Neural cell (in vitro differentiated cells): ENCODE results near the gene TMPRSS3.

Source experiments
- EP300 ChIP-seq: fragments of 450-650 bp; conservative IDR thresholded peaks from 2 replicates; pipeline ENCODE4 v1.6.1; 2014; ENCODE audit warnings: antibody characterized with exemption, mild to moderate bottlenecking, moderate library complexity; ENCODE audit not compliant: poor library complexity, severe bottlenecking
- EZH2 ChIP-seq: fragments of 200-600, 300-800 bp; shearing (Covaris generic), sonication (generic); IDR thresholded peaks from 2 replicates; pipeline ENCODE4 v1.6.1; 2014; ENCODE audit warnings: antibody characterized with exemption, low read length, borderline replicate concordance, mild to moderate bottlenecking; ENCODE audit not compliant: insufficient read depth, poor library complexity, severe bottlenecking
- RAD21 ChIP-seq: fragments of 450-650 bp; conservative IDR thresholded peaks from 2 replicates; pipeline ENCODE4 v1.6.1; 2014; ENCODE audit warnings: antibody characterized with exemption, mild to moderate bottlenecking, moderate library complexity
- SMC3 ChIP-seq: fragments of 450-650 bp; conservative IDR thresholded peaks from 2 replicates; pipeline ENCODE4 v1.6.1; 2014; ENCODE audit warnings: antibody characterized with exemption, mild to moderate bottlenecking, moderate library complexity; ENCODE audit not compliant: poor library complexity
- TAF1 ChIP-seq: IDR thresholded peaks from 2 replicates; pipeline ENCODE4 v1.6.1; 2012; ENCODE audit warnings: low read depth
- TF ChIP-seq, protein P1 (sequence below): fragments of 450-650 bp; IDR thresholded peaks from 2 replicates; pipeline ENCODE4 v1.5.1; 2014; ENCODE audit warnings: antibody characterized with exemption, mild to moderate bottlenecking, moderate library complexity; ENCODE audit not compliant: poor library complexity, severe bottlenecking
- TF ChIP-seq, protein P2 (sequence below): IDR thresholded peaks from 2 replicates; pipeline ENCODE4 v1.6.1; 2012; ENCODE audit warnings: borderline replicate concordance

DNA sequence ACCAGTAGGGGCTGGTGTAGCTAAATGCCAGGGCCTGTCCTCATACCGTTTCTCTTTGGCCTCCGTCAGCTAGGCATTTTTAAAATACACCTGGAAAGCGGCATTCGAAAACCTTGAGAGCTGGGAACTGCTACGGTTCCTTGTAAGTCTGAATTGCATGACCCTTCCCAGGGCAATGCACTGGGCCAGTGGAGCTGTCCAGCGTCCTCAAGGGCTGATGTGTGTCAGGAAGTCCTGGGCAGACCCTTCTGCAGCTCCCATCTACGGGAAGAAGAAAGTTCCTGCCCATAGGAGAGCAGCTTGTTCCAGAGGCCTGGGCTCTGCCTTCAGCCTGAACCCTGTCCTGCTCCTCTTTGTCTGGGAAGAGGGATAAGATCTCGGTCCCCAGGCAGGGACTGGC lies 41.9 kb upstream of the TMPRSS3 start:
- TF ChIP-seq, protein P1, sequence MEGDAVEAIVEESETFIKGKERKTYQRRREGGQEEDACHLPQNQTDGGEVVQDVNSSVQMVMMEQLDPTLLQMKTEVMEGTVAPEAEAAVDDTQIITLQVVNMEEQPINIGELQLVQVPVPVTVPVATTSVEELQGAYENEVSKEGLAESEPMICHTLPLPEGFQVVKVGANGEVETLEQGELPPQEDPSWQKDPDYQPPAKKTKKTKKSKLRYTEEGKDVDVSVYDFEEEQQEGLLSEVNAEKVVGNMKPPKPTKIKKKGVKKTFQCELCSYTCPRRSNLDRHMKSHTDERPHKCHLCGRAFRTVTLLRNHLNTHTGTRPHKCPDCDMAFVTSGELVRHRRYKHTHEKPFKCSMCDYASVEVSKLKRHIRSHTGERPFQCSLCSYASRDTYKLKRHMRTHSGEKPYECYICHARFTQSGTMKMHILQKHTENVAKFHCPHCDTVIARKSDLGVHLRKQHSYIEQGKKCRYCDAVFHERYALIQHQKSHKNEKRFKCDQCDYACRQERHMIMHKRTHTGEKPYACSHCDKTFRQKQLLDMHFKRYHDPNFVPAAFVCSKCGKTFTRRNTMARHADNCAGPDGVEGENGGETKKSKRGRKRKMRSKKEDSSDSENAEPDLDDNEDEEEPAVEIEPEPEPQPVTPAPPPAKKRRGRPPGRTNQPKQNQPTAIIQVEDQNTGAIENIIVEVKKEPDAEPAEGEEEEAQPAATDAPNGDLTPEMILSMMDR: no peak
- TF ChIP-seq, protein P2, sequence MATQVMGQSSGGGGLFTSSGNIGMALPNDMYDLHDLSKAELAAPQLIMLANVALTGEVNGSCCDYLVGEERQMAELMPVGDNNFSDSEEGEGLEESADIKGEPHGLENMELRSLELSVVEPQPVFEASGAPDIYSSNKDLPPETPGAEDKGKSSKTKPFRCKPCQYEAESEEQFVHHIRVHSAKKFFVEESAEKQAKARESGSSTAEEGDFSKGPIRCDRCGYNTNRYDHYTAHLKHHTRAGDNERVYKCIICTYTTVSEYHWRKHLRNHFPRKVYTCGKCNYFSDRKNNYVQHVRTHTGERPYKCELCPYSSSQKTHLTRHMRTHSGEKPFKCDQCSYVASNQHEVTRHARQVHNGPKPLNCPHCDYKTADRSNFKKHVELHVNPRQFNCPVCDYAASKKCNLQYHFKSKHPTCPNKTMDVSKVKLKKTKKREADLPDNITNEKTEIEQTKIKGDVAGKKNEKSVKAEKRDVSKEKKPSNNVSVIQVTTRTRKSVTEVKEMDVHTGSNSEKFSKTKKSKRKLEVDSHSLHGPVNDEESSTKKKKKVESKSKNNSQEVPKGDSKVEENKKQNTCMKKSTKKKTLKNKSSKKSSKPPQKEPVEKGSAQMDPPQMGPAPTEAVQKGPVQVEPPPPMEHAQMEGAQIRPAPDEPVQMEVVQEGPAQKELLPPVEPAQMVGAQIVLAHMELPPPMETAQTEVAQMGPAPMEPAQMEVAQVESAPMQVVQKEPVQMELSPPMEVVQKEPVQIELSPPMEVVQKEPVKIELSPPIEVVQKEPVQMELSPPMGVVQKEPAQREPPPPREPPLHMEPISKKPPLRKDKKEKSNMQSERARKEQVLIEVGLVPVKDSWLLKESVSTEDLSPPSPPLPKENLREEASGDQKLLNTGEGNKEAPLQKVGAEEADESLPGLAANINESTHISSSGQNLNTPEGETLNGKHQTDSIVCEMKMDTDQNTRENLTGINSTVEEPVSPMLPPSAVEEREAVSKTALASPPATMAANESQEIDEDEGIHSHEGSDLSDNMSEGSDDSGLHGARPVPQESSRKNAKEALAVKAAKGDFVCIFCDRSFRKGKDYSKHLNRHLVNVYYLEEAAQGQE: no peak
- TF ChIP-seq SMC3 (no peak), EP300 (no peak), EZH2 (no peak), RAD21 (no peak), TAF1 (no peak)
